Ovary (tissue), 9 donors: Measurements from ENCODE around the gene LIMS1. TPM values are rescaled to one million over a fixed set of nuclear protein-coding genes. Genes with fewer than 3 reads are reported as not detected.
"Not testable (repeated sequence)": the region's sequence is repeated elsewhere in the genome, so short reads cannot be mapped to it uniquely, and the experiment has no call there.

Source experiments
- DNase-seq, 5 donors: peaks; one replicate each; pipeline ENCODE4 v3.0.0-alpha.2; 2019 to 2020
- H3K27ac ChIP-seq, 2 donors: fragments of 200-600 bp; one replicate each; pipeline versions ENCODE4 v1.5.1 to v1.8.0; 2019 to 2022
- H3K27me3 ChIP-seq: fragments of 200-600 bp; one replicate; pipeline ENCODE4 v1.8.0; 2022
- H3K36me3 ChIP-seq: fragments of 200-600 bp; sonication (generic); one replicate; pipeline ENCODE4 v1.5.1; 2019
- H3K4me1 ChIP-seq: one replicate; pipeline ENCODE4 v1.8.1; 2013; ENCODE audit warnings: mild to moderate bottlenecking, moderate library complexity; ENCODE audit not compliant: insufficient read depth
- H3K4me3 ChIP-seq: fragments of 200-600 bp; sonication (generic); one replicate; pipeline ENCODE4 v1.5.1; 2017
- H3K9me3 ChIP-seq, 2 donors: fragments of 200-600 bp in 1 of 2; sonication (generic) in 1 of 2; one replicate each; pipeline versions ENCODE4 v1.5.1 to v1.8.1; 2013 to 2019; ENCODE audit warnings: mild to moderate bottlenecking in 1 of 2, moderate library complexity in 1 of 2
- WGBS, 3 donors: extraction: QIAGEN DNeasy Blood & Tissue Kit in 1 of 3; methylation state at CpG; one replicate each; pipeline versions ENCODE4 v1.1.5 to v1.1.7; 2013 to 2017; 5-methylcytosine and 5-hydroxymethylcytosine counted together
- intact Hi-C, 4 donors: fragments of 100-400 bp; cut with DNase I; formaldehyde crosslinking; loops; one replicate each; pipeline versions ENCODE4 v1.11.0 to v1.15.1; 2022 to 2023
- polyA plus RNA-seq, 2 donors: library from polyadenylated mRNA; stranded (reverse); fragments of 200-250 nt in 1 of 2; fragments of 350-450 nt in 1 of 2; fragmentation: Illumina TruSeq in 1 of 2; extraction: RNeasy Lipid Tissue Mini Kit (QIAGEN cat#74804) in 1 of 2; gene quantifications; one replicate each; pipeline ENCODE4 v1.2.3, GENCODE V29; 2013 to 2014
- total RNA-seq, 7 donors: library from RNA; depleted of rRNA in 2 of 7; stranded (reverse); fragments of >200 nt in 2 of 7; fragmentation: NEBNext Ultra II Directional in 3 of 7; extraction: Animal tissue kit (Norgen Biotek cat#: 25700) in 3 of 7; gene quantifications; one replicate each; pipeline versions ENCODE4 v1.1.0 to v1.2.4, GENCODE V29; 2016 to 2023
- donor health status: DM: no; HTN: no; CAD: no; lungs with moderate emphysema.
- donor health status: DM: no; HTN: no; CAD: no.
- donor health status: Bipolar disorder and iron deficiency.
- donor health status: DM: yes; HTN: yes; CAD: no.
- donor health status: DM: no; HTN: no; CAD: no.
- donor health status: DM: yes; HTN: yes; CAD: no.

Gene LIMS1
- total and polyA plus RNA-seq, 9 donors = 36.2 to 91.1 (median 40.2) TPM

DNA sequence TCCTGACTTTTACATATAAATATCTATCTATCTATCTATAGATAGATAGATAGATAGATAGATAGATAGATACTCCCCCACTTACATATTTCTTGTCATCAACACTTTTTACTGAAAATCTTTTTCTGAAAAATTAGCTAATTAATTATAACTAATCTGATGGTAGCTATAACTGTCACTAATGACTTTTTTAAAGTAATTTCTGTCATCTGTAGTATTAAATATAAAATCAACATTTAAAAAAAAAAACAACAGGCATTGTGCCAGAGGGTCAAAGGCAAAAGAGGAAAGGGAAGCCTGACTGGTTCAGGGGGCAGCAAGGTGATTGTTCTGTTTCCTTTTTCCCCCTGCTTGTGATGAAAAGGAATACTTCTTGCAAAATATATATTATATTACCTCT lies 122.0 kb downstream of the LIMS1 start:
- H3K4me3 ChIP-seq, H3K27me3 ChIP-seq, H3K27ac ChIP-seq, DNase-seq, H3K4me1 ChIP-seq, H3K36me3 ChIP-seq, intact Hi-C loops, H3K9me3 ChIP-seq: not testable (repeated sequence)

DNA sequence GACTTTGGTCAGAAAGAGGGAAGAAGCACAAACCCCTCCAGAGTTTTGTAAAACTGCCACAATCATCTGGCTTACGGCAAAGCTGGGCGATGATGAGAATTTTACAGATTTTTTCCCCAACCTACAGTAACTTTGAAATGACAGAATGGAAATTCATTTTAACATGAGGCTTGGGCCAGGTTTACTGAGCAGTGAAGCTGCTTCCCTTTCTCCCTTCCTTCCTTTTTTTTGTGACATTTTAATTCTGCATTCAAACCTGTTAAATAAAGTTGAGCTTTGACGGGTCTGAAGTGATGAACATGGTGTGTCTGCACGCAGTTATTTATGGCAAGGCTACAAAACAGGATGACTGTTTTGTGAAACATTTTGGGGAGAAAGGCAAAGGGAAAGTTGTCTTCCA lies 123.2 kb downstream of the LIMS1 start:
- H3K4me1 ChIP-seq, intact Hi-C loops, H3K27ac ChIP-seq, H3K27me3 ChIP-seq, H3K4me3 ChIP-seq, H3K36me3 ChIP-seq, DNase-seq, H3K9me3 ChIP-seq: not testable (repeated sequence)
- 82 to 84% (median 83%) methylated on average over 4 of the region's 4 CpGs for WGBS, 3 donors

DNA sequence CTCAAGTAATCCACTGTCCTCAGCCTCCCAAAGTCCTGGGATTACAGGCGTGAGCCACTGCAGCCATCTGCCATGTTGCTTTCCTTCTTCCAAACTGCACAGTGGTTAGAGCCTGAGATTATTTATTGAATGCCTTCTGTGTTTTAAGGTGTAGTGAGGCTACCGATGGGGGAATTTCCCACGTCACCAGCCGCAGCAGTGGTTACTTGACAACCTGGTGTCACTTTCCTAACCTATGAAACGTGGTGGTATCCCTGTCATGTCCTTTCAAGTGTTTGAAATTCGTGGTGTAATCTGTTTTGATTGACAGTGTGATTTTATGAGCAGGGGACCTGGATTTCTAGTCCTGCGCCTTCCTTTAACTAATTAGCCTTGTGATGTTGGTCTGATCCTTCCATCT lies 124.3 kb downstream of the LIMS1 start:
- H3K27me3 ChIP-seq, H3K9me3 ChIP-seq, H3K27ac ChIP-seq, DNase-seq, intact Hi-C loops, H3K36me3 ChIP-seq, H3K4me1 ChIP-seq, H3K4me3 ChIP-seq: not testable (repeated sequence)
- WGBS, 3 donors = 80 to 96% (median 90%) methylated on average over 6 of the region's 7 CpGs

DNA sequence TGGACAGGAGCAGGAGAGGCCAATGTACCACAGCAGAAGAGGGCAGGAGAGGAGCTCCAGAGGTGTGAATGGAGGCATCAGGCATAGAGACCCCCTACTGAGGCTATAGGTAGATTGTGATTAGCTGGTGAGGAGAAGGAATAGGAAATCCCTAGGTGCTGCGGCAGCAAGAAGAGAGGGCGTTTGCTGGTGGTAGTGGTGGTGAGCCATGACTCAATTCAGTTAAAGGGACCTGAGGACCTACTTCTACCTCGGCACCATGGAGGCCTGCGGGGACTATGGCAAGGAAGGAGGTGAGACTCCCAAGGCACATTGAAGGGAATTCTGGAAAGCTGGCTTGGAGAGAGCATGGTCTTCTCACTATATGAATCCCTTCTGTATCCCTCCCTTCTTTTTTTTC lies 127.2 kb downstream of the LIMS1 start:
- WGBS, 3 donors = 61 to 69% (median 68%) methylated on average over 4 of the region's 4 CpGs
- H3K9me3 ChIP-seq, DNase-seq, H3K4me1 ChIP-seq, H3K36me3 ChIP-seq, H3K27me3 ChIP-seq, H3K4me3 ChIP-seq, intact Hi-C loops: not testable (repeated sequence)
- peak overlapping the region in 1 of 2 donors; percentile 37 for H3K27ac ChIP-seq

DNA sequence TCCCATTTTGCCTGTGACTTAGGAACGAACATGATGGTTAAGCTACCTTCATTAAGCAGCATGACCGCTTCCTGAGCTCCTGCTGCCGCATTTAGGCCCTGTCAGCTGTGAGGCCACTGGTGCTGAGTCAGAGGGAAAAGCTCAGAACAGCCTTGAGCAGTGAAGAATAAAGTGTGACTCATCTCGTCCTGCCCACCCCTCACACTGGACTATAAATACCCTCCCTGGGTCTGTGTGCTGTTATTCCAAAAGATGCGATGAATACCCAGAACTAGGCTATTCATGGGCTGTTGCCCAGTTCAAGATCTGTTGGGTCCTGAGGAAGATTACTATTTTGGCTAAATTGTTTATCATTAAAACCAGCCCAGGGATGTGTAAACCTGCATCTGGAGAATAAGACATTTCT lies 127.9 kb downstream of the LIMS1 start:
- H3K27ac ChIP-seq = peak overlapping the region in 1 of 2 donors; percentile 37
- peak in 4 of 5 donors; percentile 43 to 66 (median 61) for DNase-seq
- WGBS, 3 donors = 2 to 3% (median 3%) methylated on average over 5 of the region's 5 CpGs
- intact Hi-C loops, H3K27me3 ChIP-seq, H3K4me3 ChIP-seq, H3K36me3 ChIP-seq, H3K9me3 ChIP-seq, H3K4me1 ChIP-seq: not testable (repeated sequence)

DNA sequence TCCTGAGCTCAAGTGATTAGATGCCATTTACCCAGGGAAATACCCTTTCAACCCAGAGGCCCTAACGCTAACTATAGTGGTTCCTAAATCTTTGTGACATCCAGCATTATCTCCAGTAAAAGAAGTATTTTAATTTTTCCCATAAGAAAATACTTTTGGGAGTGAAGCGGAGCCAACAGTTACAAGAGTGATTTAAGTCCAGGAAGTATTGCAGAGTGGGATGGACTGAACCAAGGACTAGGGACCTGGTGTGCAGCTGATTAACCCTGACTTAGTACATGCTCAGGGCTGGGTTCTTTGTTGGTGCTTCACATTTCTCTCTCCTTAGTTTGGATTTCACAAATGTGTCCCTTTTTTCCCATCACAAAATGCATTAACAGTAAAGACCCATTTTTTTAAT lies 129.1 kb downstream of the LIMS1 start:
- 55 to 77% (median 65%) methylated on average over 2 of the region's 2 CpGs for WGBS, 3 donors
- intact Hi-C loops = not testable (repeated sequence)

DNA sequence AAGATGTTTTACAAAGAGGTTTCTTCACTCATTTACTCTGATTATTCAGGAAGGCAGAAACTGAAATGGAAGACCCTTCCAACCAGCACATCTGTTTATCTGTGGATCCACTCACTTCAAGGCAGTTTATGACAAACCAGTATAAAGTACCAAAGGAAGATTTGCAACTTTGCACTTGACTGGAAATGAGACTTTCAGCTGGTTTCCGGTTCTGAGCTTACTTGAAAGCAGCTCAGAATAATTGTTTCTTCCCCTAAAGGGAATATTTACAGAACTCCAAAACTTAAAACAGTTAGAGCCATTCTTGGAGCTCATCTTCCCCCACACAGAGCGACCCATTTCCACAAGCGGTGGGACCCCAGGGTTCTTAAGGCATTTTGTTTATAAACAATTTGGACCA lies 129.8 kb downstream of the LIMS1 start:
- H3K36me3 ChIP-seq, H3K4me3 ChIP-seq, DNase-seq, H3K27me3 ChIP-seq, H3K4me1 ChIP-seq, H3K27ac ChIP-seq, intact Hi-C loops, H3K9me3 ChIP-seq: not testable (repeated sequence)
- whole genome bisulfite sequencing, 3 donors = 64 to 78% (median 75%) methylated on average over 3 of the region's 3 CpGs

More for the DNA sequence above, 129.1 kb downstream of the LIMS1 start:
- H3K36me3 ChIP-seq, DNase-seq, H3K27ac ChIP-seq, H3K27me3 ChIP-seq, H3K4me3 ChIP-seq, H3K9me3 ChIP-seq, H3K4me1 ChIP-seq: not testable (repeated sequence)

DNA sequence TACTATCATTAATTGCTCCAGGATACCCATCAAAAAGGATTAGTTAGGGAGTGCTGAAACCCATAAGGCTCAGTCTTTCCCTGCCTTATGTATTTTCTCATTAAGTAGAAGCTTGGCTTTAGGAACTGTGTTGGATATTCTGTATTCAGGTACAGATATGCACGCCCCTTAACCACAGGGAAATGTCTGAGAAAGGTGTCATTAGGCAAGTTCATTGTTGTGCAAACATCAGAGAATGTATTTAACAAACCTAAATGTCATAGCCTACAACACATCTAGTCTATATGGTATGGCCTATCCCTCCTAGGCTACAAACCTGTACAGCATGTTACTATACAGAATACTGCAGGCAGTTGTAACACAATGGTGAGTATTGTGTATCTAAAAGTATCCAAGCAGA lies 130.7 kb downstream of the LIMS1 start:
- WGBS, 3 donors = 90 to 94% (median 94%) methylated on average over 1 of the region's 1 CpG
- H3K4me1 ChIP-seq, intact Hi-C loops, H3K27ac ChIP-seq, H3K36me3 ChIP-seq, H3K4me3 ChIP-seq, H3K27me3 ChIP-seq, DNase-seq, H3K9me3 ChIP-seq: not testable (repeated sequence)

DNA sequence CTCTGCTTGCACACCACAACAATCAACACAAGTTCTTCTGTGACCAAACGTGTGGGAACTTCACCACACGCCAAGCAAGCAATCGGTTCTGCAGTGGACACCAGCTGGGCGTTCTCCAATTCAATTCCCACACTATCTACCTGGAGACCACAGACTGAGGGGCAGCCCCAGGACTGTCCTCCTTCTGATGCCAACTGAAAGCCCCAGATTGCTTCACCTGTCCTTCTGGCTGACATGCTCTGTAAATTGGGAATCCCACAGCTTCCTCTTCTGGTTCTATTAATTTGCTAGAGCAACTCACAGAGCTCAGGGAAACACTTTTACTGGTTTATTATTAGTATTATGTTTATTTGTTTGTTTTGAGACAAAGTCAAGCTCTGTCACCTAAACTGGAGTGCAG lies 131.7 kb downstream of the LIMS1 start:
- 87 to 91% (median 88%) methylated on average over 2 to 3 of the region's 4 CpGs for WGBS, 3 donors
- intact Hi-C loops, H3K27ac ChIP-seq: not testable (repeated sequence)

DNA sequence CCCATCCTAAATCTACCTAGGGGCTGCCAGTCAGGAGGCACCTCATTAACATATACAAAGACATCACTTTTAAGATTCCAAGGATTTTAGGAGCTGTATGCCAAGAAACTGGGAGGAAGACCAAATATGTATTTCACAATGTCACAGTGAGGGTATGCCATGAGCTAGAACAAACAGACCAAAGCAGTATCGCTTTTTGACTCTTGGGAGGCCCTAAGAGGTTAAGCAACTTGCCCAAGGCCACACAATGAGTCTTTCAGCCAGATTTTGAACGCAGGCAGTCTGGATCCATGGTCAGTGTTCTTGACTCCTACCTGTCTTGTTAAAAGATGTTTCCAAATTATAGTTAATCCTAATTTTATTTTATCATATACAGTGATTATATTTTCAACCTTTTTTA lies 132.9 kb downstream of the LIMS1 start:
- H3K9me3 ChIP-seq, H3K27me3 ChIP-seq, H3K36me3 ChIP-seq, DNase-seq, intact Hi-C loops, H3K4me3 ChIP-seq, H3K27ac ChIP-seq, H3K4me1 ChIP-seq: not testable (repeated sequence)
- 12 to 33% (median 24%) methylated on average over 2 of the region's 2 CpGs for WGBS, 3 donors

More for the DNA sequence above, 131.7 kb downstream of the LIMS1 start:
- H3K36me3 ChIP-seq, H3K4me1 ChIP-seq, H3K4me3 ChIP-seq, DNase-seq, H3K9me3 ChIP-seq, H3K27me3 ChIP-seq: not testable (repeated sequence)

DNA sequence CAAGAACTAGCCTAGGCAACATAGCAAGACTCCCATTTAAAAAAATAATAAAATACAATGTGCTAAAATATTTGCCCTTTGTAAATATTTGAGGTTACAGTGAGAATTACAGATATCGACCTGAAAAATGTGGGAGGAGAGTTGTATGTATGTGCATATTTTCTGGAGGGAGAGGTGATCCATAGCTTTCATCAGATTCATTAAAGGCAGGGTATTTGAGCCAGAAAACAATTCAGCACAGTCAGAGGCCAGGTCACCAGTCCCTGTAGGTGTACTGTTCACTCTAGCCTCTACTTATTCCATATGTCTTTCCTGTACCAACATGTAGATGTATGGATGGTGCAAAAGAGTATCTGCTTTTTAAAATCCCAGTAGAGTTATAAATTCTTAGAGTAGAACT lies 136.0 kb downstream of the LIMS1 start:
- H3K4me1 ChIP-seq, intact Hi-C loops, DNase-seq, H3K4me3 ChIP-seq, H3K36me3 ChIP-seq, H3K27ac ChIP-seq, H3K9me3 ChIP-seq, H3K27me3 ChIP-seq: not testable (repeated sequence)
- WGBS, 3 donors = 18 to 50% (median 24%) methylated on average over 1 of the region's 1 CpG

DNA sequence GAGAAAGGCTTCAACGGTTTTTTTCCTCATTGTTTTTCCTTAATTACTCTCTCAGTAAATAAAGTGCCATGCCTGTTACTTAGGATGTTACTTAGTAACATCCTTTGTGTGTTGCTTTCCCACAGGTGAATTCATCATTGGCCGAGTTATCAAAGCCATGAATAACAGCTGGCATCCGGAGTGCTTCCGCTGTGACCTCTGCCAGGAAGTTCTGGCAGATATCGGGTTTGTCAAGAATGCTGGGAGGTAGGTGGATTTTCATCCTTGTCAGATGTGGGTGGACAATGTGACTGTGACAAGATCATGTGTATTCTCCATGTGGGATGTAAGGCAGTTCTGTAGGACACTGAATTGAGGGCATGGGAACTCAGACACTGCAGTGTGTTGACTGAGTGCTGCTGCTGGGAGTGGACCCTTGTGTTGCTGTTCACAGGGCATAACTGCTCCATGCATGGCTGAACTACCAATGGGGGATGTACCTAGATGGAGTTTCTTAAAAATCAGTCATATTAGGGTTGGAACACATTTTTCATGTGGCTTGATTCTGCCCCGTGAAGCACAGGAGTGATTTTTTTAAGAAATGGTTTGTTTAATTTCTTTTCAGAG lies 138.0 kb downstream of the LIMS1 start:
- H3K9me3 ChIP-seq, intact Hi-C loops, H3K36me3 ChIP-seq, DNase-seq, H3K4me3 ChIP-seq, H3K4me1 ChIP-seq, H3K27me3 ChIP-seq, H3K27ac ChIP-seq: not testable (repeated sequence)
- 80 to 86% (median 81%) methylated on average over 1 to 2 of the region's 6 CpGs for WGBS, 3 donors

DNA sequence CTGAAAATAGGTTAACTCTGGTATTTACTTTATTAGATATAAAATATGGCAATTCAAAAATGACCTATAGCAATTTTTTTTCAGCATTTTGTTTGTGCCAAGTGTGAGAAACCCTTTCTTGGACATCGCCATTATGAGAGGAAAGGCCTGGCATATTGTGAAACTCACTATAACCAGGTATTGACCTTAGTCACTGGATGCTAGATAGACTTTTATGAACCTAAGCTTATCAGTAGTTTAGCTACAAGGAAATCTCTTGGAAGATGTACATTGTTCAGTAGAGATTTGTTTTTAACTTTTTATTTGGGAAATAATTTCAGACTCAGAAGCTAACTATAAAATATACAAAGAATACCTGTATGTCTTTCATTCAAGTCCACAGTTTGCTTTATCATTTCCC lies 142.3 kb downstream of the LIMS1 start:
- DNase-seq, H3K9me3 ChIP-seq, H3K36me3 ChIP-seq, H3K27ac ChIP-seq, intact Hi-C loops, H3K4me3 ChIP-seq, H3K27me3 ChIP-seq, H3K4me1 ChIP-seq: not testable (repeated sequence)
- 100% methylated on average over 1 of the region's 1 CpG; no CpG with 5 or more reads in 1 of the 3 donors for WGBS, 3 donors
